ENCODE data around the gene TGFBR3. TPM values are rescaled to one million over a fixed set of nuclear protein-coding genes. Genes with fewer than 3 reads are reported as not detected.
A peak's percentile ranks its signal among the peaks of the same experiment; 100 is the strongest.

The TGFBR3 gene
- total RNA-seq, 1 donor = 32.2 TPM

DNA sequence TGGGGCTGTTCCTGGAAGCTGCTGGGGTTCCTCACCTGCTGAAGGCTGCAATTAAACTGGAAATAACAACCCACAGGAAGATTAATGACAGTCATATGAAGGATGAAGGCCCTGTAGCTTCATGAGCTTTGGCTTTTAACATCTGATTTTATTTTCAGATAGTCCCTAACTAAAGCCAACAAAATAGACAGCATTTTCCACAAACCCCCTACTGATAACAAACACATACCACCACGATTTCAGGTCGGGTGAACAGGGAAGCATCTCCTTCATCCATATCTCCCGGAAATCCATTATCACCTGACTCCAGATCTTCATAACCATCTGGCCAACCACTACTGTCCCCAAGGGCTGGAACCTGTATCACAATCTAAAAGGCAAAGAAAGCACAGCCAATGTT lies 169.6 kb downstream of the TGFBR3 start:
- Histone ChIP-seq H2AFZ (ENCODE audit: low read length) (no peak overlapping the region), H3K4me3 (ENCODE audit: insufficient read depth, low read length) (no peak overlapping the region), H3K9me3 (ENCODE audit: low read depth, low read length) (no peaks in the 10 kb centered on the region), H3K4me2 (ENCODE audit: insufficient read depth, low read length) (no peak overlapping the region), H4K20me1 (ENCODE audit: insufficient read depth, low read length) (no peaks in the 10 kb centered on the region), H3K4me1 (ENCODE audit: insufficient read depth, low read length) (peaks cover 10% of the 10 kb centered on the region), H3K36me3 (ENCODE audit: insufficient read depth, low read length) (peaks cover 9% of the 10 kb centered on the region), H3K79me2 (ENCODE audit: insufficient read depth, low read length) (no peaks in the 10 kb centered on the region), H3K27ac (ENCODE audit: low read depth, low read length) (no peak overlapping the region), H3K27me3 (ENCODE audit: insufficient read depth, low read length) (no peaks in the 10 kb centered on the region)
- TF ChIP-seq CTCF (IDR thresholded peaks at IDR 0.05; ENCODE audit: extremely low read depth, low read depth, low read length) = no peak
- DNase-seq (ENCODE audit: insufficient read length, low spot score, missing footprints) = no peak

- Histone ChIP-seq H3K27ac (ENCODE audit: low read depth, low read length) (no peak overlapping the region), H2AFZ (ENCODE audit: low read length) (no peak overlapping the region), H3K36me3 (ENCODE audit: insufficient read depth, low read length) (peaks cover 9% of the 10 kb centered on the region), H3K9me3 (ENCODE audit: low read depth, low read length) (no peaks in the 10 kb centered on the region), H3K27me3 (ENCODE audit: insufficient read depth, low read length) (no peaks in the 10 kb centered on the region), H3K4me1 (ENCODE audit: insufficient read depth, low read length) (peaks cover 10% of the 10 kb centered on the region), H3K4me2 (ENCODE audit: insufficient read depth, low read length) (no peak overlapping the region), H3K4me3 (ENCODE audit: insufficient read depth, low read length) (no peak overlapping the region), H3K79me2 (ENCODE audit: insufficient read depth, low read length) (no peaks in the 10 kb centered on the region), H4K20me1 (ENCODE audit: insufficient read depth, low read length) (no peaks in the 10 kb centered on the region)
- no peak for TF ChIP-seq CTCF (IDR thresholded peaks at IDR 0.05; ENCODE audit: extremely low read depth, low read depth, low read length)
- DNase-seq (ENCODE audit: insufficient read length, low spot score, missing footprints) = no peak
Observed at GRCh38 chr1:91715416-91716000, 170.4 kb downstream of the TGFBR3 start.

DNA sequence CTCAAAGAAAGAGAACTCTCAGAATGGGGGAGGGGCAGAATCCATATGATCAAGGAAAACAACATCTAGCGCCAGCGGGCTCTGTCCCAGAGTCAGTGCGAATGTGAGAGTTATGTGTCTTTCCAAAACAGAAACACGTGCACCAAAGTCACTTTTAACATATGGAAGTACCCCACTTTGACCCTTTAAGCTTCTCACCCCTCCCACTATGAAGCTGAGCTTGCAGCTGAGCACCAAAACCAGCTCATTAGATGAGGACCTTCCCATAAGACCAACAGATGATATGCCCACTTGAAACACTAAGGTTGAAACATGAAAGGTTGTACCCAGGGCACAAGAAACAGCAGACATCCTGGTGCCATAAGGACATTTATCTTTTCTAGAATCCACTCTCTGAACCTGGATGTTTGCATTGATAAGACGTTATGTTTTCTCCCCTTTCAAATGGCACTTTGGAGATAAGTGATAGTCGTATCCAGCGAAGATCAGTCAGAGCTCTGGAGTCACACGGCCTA lies 171.0 kb downstream of the TGFBR3 start:
- Histone ChIP-seq H3K27ac (ENCODE audit: low read depth, low read length) (no peak overlapping the region), H3K36me3 (ENCODE audit: insufficient read depth, low read length) (peaks cover 9% of the 10 kb centered on the region), H3K27me3 (ENCODE audit: insufficient read depth, low read length) (no peaks in the 10 kb centered on the region), H3K4me2 (ENCODE audit: insufficient read depth, low read length) (no peak overlapping the region), H3K4me1 (ENCODE audit: insufficient read depth, low read length) (peaks cover 10% of the 10 kb centered on the region), H2AFZ (ENCODE audit: low read length) (no peak overlapping the region), H3K9me3 (ENCODE audit: low read depth, low read length) (no peaks in the 10 kb centered on the region), H3K4me3 (ENCODE audit: insufficient read depth, low read length) (no peak overlapping the region), H3K79me2 (ENCODE audit: insufficient read depth, low read length) (no peaks in the 10 kb centered on the region), H4K20me1 (ENCODE audit: insufficient read depth, low read length) (no peaks in the 10 kb centered on the region)
- no peak for TF ChIP-seq CTCF (IDR thresholded peaks at IDR 0.05; ENCODE audit: extremely low read depth, low read depth, low read length)
- DNase-seq (ENCODE audit: insufficient read length, low spot score, missing footprints) = no peak

GRCh38 chr1:91712981-91713841 lies 172.7 kb downstream of the TGFBR3 start:
- H3K27me3 ChIP-seq (ENCODE audit: insufficient read depth, low read length) = no peaks in the 10 kb centered on the region
- DNase-seq (ENCODE audit: insufficient read length, low spot score, missing footprints) = peak; percentile 65
- peaks cover 4% of the 10 kb centered on the region for H3K36me3 ChIP-seq (ENCODE audit: insufficient read depth, low read length)
- H4K20me1 ChIP-seq (ENCODE audit: insufficient read depth, low read length) = no peaks in the 10 kb centered on the region
- peak overlapping the region; percentile 60 for H3K4me2 ChIP-seq (ENCODE audit: insufficient read depth, low read length)
- H3K79me2 ChIP-seq (ENCODE audit: insufficient read depth, low read length) = no peaks in the 10 kb centered on the region
- H3K4me3 ChIP-seq (ENCODE audit: insufficient read depth, low read length) = peak overlapping the region; percentile 24
- H3K27ac ChIP-seq (ENCODE audit: low read depth, low read length) = peak overlapping the region; percentile 84
- TF ChIP-seq CTCF (IDR thresholded peaks at IDR 0.05; ENCODE audit: extremely low read depth, low read depth, low read length) = no peak
- H3K9me3 ChIP-seq (ENCODE audit: low read depth, low read length) = no peaks in the 10 kb centered on the region
- peaks cover 10% of the 10 kb centered on the region for H3K4me1 ChIP-seq (ENCODE audit: insufficient read depth, low read length)
- peak overlapping the region; percentile 85 for H2AFZ ChIP-seq (ENCODE audit: low read length)
